HG03439 (cell line): ENCODE results near the gene CNP.
A peak's percentile ranks its signal among the peaks of the same experiment; 100 is the strongest.
"Not testable (repeated sequence)": the region's sequence is repeated elsewhere in the genome, so short reads cannot be mapped to it uniquely, and the experiment has no call there.

ENCODE experiments used
- ATAC-seq: cut with Tn5 transposase; IDR thresholded peaks from one replicate; pipeline ENCODE4 v1.9.1; 2021; ENCODE audit warnings: mild to moderate bottlenecking, moderate library complexity; ENCODE audit not compliant: unreplicated experiment

The CNP gene

DNA sequence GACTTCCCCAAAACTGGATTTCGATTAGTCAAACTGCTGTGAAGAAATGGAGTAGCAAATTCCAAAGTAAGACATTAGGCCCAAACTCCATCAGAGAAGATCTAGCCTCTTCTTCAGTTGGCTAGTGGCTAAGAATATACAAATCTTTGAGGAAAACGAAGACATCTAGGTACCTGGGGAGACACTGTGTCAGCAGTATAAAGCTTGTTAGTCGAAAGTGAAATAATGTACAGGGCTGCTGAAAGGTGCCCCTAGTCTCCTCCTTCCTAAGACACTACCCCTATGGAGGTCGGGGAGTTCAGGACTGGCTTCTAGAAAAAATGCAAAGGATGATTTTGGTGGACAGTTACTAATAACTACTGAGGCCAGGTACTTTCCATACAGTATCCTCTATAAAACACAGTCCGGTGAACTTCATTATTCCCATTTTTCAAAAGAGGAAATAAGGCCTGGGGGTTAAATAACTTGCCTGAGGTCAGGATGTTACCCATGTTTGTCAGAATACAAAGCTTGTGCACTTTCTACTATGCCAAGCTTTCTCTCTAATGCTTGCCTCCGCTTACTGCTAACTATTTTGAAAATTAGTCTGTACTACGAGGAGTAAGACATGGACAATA lies 35.7 kb downstream of the CNP start:
- ATAC-seq: no peak

DNA sequence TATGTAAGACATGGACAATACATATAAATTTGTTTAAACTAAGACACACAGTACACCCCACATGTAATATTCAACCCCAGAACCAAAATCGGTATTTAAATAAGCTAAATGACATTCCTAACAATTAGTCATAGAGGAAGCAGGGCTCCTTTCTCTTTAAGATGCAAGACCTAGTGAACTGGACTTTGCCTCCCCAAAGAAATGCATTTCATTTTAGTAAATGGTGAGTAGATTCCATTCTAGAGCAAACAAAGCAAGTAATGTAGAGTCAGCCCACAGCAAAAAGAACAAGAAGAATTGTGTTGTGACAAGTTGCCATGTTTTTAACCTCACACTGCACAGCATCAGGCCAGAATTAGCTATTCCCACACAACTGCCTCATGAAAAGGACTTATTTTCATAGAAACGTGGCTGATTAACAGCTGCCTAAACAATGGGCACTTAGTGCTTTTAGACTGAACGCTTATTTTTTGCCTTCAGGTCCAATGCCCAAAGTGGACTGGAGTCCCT lies 36.3 kb downstream of the CNP start:
- ATAC-seq: no peak

DNA sequence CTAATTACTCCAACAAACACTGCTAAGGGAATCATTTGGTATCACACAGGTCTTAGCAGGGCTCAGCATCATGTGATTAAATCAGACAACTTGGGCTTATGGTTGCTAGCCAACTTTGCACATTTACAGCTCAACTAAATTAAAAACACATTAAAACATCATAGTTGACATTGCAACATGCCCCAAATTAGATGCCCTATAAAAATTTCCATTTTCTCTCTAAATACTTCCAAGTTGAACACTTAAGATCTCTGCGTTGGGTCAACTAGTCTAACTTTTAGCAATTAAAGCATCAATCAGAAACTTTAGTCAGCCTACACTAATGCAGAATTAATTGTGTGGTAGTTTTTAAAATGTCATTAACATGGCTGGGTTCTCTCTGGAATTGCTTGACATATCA lies 38.6 kb downstream of the CNP start:
- no peak for ATAC-seq

DNA sequence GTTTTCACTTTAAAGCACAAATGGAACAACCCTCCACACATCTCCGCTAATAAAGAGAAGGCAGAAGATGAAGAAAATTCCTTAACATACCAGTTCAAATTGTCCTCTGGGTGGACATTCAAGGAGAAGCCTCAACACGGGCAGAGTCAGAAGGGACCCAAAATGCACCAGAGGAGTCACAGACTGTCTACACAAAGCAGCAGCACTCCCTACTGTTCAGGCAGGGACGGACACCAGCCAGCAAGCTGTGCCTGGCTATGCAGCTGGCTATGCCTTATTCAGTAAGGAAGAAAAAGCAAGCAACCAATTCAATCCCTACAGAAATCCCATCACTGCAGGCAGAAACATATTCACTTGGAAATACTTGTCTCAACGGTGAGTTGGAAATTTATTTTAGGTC lies 42.6 kb downstream of the CNP start:
- no peak for ATAC-seq

DNA sequence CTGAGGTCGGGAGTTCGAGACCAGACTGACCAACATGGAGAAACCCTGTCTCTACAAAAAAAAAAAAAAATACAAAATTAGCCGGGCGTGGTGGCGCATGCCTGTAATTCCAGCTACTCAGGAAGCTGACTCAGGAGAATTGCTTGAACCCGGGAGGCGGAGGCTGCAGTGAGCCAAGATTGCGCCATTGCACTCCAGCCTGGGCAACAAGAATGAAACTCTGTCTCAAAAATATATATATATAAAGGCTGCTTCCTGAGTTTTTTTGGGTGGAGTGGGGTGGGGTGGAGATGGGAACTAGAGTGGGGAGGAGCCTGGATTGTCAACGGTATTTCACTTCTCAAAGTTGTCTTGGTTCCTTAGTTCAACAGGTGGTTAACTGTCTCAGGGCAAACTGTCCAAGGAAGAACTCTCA lies 43.7 kb downstream of the CNP start:
- ATAC-seq: not testable (repeated sequence)

DNA sequence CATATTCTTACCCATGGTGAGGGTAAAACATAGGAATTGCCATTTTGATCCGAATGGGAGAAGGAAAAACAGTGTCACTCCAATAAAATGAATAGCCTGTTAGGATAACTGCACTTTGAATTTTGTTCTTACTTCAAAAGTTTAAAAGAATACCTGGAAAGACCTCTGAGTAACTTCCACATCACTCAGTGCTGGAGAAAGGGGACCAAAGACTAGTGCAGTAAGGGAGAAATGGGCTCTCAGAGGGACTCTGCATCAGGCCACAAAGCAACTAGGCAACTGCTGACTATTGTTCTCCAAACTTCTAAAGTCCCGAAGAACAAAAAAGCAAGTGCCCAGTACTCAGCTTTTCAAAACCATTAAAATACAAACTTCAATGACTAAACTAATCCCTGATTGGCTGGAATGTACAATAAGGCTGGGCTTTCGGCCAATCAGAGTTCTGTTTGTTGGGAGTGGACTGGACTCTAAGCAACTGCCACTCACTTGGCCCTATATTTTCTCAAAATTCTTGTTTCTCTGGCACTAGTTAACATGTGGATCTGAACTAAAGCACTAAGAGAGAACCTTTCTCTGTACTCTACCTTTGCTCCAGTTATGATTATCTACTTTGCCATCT lies 44.4 kb downstream of the CNP start:
- ATAC-seq: no peak

DNA sequence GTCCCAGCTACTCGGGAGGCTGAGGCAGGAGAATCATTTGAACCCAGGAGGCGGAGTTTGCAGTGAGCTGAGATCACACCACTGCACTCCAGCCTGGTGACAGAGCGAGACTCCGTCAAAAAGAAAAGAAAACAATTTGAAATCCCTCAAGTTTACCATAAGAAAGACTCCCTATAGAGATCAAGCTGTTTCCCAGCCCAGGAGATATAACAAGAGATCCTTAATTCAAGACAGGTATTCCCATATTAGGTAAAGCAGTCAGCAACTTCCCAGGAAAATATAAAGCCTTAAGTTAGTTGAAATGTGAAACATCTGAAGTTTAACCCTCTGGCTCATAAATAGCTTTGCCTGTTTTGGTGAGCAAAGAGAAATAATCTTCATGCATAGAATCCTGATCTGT lies 45.8 kb downstream of the CNP start:
- ATAC-seq: not testable (repeated sequence)

DNA sequence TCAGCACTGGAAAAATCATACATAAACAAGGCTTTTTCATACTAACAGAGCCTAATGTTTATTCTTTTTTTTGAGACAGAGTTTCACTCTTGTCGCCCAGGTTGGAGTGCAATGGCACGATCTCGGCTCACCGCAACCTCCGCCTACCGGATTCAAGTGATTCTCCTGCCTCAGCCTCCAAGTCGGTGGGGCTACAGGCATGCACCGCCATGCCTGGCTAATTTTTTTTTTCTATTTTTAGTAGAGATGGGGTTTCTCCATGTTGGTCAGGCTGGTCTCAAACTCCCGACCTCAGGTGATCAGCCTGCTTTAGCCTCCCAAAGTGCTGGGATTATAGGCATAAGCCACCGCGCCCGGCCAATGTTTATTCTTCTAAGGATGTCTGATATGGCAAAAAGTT lies 47.1 kb downstream of the CNP start:
- ATAC-seq: not testable (repeated sequence)

DNA sequence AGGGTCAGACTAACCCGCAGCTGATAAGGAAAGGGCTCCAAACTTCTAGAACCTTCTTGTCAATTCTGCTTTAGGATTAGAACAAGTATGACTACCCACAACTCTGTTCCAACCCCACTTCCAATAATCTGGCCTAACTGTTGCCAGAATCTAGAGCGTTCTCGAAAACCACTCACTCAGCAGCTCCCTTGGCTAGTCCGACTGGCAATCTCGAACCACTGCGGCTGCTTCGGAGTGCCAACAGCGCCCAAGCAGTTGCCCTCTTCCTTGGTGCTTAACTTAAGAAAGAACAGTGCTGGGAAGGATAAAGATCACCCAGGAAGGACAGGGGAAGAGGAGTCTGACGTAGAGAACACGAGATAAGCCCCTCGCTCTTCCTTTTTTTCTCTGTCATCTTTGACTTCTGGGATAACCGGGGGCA lies 49.8 kb downstream of the CNP start:
- ATAC-seq: no peak

DNA sequence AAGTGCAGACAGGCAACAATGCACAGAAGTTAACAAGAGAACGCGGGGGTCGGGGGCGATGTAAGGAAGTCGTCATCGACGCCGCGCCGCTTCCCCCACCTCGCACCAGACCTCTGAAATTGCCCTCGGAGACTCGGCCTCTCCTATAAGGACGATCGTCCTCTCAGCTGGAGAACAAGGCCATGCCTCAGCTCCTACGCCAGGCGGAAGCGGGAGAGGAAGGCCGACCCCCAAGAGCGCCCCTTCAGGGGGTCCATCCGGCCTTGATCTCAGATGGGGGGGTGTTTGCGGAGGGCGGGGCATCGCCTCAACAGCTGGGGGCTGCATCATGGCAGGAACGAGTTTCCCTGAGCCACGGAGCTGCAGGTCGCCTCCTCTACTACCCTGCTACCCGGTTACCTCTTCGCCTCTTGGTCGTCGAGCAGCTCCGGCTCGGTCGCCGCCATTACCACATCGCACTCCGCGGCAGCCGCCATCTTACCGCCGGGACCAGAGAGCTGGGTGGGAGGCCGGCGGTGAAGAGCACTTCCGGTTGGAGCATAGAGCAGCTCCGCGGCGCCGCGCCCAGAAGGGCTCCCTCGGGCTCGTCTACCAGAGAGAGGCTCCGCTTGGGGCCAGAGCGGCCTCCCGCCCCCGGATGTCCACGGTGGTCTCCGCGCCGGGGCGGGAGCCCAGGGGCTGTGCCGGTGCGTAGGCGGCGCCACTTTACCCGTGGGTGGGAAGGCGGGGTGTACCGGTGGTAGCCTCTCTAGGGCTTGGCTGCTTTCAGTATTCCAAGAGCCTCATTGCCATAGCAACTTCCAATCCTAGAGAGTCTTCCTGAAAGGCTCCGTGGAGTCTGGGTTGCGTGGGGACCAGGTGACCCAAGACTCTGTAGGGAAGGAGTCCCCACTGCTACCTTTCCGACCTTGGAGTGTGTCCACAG lies 50.6 kb downstream of the CNP start, which contains the start of gene DNAJC7:
DNAJC7 (minus strand) TSS at position 499 of the 925 bp plus-strand sequence; CDS start at position 476, 23 bp downstream.
- ATAC-seq: peak; percentile 72

DNA sequence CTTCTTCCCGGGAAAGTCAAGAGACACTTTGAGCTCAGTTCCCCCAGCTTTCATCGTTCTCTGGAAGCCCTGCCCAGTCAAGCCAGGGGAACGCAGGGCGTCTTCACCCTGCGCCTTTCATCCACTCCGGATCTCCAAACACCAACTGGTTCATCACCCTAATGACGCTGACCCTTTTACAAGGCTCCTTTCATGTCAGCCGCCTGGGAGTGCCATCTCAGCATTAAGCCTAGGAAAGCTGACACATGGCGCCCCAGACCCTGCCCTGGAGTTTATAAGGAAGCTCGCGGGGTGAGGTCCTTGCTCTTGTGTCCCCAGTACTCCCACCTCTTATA lies 51.2 kb downstream of the CNP start:
- no peak for ATAC-seq

DNA sequence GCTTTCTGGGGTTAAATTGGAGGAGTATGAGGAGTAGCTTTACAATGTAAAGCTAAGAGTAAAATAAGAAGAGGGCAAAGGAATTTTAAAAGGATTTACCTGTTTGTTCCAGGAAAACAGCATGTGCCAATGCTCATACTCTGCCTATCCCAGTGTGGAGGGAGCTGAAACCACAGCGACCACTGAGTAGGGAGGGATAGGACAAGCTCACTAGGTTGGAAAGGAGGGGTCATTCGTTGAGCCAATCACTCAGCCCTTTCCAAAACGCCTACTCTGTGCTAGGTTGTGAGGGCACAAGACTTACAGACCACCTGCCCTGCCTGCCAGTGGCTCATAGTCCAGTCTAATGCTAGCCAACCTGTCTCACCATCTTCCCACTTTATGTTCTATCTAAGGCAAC lies 51.7 kb downstream of the CNP start:
- ATAC-seq: no peak

DNA sequence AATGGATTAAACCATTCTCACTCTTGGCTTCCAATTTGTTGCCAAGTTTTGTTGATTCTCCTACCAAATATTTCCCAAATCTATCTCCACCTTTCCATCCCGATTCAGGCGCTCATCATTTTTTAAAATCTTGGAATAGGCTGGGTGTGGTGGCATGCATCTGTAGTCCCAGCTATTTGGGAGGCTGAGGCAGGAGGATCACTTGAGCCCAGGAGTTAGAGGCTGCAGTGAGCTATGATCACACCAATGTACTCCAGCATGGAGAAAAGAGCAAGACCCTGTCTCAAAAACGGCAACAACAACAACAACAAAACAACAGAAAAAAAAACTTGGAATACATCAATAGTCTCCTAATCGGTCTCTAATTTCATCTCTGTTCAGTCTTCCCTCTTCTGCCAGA lies 52.4 kb downstream of the CNP start:
- no peak for ATAC-seq

DNA sequence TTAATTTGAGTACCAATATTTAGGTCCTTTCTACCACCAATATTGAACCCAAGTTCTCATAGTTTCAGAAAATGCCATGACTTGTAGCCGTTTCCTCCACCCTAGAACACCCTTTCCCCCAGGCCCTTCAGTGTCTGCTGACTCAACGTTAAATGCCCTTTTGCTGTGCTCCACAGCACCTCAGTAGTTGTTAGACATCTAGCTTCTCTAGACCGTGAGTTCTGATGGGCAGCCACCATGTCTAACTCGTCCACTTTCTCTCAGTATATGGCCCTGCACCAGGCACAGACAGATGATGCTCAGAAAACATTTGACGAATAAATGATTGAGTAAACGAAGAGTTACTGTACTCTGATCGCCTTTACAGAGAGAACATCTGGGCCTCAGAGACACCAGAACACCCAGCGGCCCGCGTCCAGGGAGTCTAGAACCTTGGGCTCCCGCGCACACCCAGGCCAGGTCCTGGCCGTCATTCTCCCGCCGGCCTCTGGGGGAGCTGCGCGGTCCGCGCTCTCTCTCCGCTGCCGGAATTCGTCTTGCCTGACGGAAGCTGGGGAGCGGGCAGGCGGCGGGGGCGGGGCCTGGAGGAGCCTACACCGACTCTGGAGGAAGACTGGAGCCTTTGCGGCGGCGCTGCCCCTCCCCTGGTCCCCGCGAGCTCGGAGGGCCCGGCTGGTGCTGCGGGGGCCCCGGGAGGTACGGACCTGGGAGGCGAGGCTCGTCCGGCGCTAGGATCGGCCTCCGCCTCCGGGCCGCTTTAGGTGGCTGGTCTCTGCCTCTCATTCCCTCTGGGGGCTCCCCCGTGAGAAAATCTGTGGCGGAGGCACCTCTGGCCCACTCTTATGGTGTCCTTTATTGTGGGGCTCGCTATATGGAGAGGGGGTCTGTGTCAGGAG lies 53.2 kb downstream of the CNP start, which contains the start of gene NKIRAS2:
NKIRAS2 (plus strand) TSS at position 582 of the 896 bp plus-strand sequence. CDS start 1,488 bp downstream, outside the sequence.
- ATAC-seq: peak; percentile 48

DNA sequence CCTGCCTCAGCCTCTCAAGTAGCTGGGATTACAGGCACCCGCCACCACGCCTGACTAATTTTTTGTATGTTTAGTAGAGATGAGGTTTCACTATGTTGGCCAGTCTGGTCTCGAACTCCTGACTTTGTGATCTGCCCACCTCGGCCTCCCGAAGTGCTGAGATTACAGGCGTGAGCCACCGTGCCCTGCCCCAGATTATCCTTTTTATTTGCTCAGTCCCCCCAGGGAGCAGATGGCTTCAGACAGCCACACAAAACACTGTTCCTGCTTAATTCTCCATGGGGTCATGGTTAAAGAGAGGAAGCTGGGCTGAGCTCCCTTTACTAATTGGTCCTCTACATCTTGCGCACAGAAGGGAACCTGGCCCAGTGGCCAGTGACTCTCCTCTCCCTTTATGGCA lies 54.2 kb downstream of the CNP start:
- ATAC-seq: not testable (repeated sequence)

DNA sequence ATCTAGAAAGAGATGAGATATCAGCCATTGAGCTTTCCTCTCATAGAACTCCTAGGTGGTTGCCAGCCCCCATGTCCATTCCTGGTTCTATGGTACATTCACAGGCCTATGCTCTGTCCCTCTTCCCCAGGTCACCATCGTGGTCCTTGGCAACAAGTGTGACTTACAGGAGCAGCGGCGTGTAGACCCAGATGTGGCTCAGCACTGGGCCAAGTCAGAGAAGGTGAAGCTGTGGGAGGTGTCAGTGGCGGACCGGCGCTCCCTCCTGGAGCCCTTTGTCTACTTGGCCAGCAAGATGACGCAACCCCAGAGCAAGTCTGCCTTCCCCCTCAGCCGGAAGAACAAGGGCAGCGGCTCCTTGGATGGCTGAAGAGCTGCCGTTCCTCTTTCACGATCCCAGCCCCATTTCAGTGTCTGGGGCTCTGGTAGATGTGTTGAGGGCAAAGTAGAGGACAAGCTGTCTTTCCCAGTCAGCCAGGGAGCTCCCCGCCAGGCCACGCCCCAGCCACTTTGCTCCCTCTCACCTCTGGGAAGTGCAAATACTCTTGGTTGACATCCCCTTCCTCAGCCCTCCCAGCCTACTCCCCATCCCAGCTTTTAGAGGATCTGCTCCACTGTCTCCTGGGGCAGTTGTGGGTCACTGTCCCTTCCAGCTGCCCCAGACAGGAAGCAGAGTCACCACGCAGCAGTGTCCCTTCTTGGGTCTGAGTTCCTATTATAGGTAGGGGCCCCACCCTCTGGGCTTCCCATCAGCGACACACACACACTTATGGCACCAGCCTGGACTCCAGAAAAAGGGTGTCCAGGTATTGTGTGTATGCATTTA lies 57.1 kb downstream of the CNP start:
- no peak for ATAC-seq

DNA sequence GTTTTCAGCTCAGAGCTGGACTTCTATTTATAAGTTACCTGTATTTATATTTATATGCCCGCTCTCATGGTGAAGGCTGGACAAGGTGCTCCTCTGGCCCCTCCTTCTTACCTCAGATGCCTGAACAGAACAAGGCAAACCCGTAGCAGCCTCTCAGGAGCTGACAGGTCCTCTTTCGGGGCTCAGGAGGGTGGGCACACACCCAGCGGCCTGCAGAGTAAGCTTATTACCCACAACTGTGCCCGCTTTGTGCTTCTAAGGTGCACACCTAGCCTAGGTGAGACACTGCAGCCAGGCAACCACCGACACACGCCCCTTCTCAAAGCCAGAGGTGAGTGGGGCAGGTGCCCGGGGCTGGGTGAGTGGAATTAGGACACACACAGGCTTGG lies 58.6 kb downstream of the CNP start:
- no peak for ATAC-seq

DNA sequence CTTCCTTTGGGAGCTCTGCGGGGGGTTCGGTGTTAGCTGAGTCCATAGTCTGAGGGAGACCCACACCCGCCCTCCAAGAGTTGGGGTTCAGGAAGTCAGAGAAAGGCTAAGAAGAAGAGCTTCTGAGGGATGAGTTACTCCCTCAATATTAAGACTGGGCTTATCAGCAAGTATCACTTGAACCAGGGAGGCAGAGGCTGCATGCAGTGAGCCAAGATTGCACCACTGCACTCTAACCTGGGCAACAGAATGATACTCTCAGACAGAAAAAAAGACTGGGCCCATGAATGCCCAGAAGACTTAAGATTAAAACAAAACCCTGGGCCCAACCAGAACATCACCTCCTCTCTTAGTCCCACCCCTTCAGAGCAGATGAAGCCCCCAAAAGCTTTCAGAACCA lies 59.3 kb downstream of the CNP start:
- no peak for ATAC-seq

DNA sequence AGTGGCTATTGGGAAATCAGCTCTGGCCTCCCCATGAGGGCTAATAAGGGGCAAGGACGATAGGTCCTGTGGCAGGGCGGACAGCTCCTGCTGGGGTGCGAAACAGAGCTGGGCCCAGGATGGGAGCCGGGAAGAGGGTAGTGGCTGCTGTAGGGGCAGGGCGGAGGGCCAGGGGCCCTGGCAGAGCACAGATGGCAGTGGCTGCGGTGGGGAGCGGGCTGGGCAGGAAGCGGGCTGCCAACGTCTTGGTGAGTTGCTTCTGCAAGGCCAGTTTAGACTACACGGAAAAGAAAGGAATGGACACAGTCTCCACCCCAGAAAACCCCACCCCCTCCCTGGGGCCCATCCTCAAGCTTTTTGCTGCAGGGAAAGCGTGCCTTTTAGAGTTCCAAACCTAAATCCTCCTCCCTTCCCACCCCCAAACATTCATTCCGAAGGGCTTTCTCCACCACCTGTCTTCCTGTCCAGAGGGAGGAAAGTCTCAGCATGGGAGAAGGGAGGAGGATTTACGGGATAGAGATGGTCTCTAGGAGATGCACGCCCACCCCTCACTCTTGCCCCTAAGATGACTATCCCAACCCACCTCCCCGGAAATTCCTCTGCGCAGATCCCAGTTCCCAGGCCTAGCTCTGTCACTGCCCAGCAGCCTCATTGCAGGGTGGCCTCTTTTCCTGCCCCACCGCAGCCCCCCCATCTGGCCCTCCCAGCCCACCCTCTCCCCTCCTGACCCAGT lies 60.4 kb downstream of the CNP start:
- no peak for ATAC-seq
